Rectal smooth muscle tissue (tissue), 1 donor: ENCODE measurements around the gene IDH3G.

Source experiments
- H3K27ac ChIP-seq: one replicate; pipeline ENCODE4 v1.7.0; 2013; ENCODE audit warnings: low read depth, low read length, inconsistent platforms
- H3K27me3 ChIP-seq: one replicate; pipeline ENCODE4 v1.7.0; 2013; ENCODE audit warnings: low read length; ENCODE audit not compliant: control insufficient read depth, insufficient read depth
- H3K36me3 ChIP-seq: one replicate; pipeline ENCODE4 v1.7.0; 2013; ENCODE audit warnings: low read length; ENCODE audit not compliant: control insufficient read depth, insufficient read depth
- H3K4me1 ChIP-seq: one replicate; pipeline ENCODE4 v1.7.0; 2013; ENCODE audit warnings: low read length; ENCODE audit not compliant: control insufficient read depth, insufficient read depth
- H3K4me3 ChIP-seq: one replicate; pipeline ENCODE4 v1.7.0; 2013; ENCODE audit warnings: low read length
- H3K9ac ChIP-seq: one replicate; pipeline ENCODE4 v1.7.0; 2013; ENCODE audit warnings: low read length

IDH3G gene

DNA sequence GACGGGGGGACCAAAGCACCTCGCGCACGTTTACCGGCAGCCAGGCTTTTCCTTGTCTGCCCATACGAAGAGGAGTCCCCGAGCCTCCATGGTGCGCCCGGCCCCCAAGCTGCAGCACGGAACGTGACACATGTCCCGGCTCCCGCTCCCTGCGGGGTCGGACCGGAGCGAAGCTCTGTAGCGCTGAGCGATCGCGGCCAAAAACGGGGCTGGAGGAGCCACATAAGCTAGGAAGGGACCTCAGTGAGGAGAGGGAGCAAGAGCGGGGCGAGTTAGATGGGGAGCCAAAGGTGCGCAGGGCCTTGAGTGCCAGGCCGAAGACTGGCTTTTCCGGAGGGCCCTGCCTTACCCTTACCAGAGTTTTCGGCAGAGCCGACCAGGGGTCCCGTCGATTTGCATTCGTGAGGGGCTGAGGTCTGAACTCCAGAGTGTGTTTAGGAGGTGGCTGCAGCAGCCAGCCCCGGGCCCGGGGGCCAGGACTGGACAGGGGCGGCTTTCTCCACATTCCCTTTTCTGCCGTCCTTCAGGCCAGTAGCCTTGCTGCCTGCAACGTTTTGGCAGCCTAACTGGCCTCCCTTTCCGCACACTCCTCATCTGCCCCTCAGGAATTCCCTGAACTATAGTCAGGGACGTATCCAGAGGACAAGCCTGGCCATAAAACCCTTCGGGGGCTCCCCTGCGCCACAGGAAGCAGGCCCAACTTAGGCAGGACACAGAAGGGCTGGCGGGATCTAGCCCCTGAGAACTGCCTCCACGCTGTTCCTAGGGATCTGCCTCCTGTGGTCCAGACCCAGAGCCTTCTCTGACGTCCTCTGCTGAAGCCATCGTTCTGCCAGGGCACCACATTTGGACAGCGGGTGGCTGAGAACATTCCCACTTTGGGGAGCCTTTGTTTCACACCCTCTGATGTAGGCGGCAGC is 982 bp upstream of the IDH3G start:
- Histone ChIP-seq H3K4me3 (peak overlapping the region; percentile 74), H3K9ac (peak overlapping the region; percentile 40), H3K27me3 (peaks cover 6% of the 10 kb centered on the region), H3K4me1 (peaks cover 13% of the 10 kb centered on the region), H3K27ac (peak overlapping the region; percentile 93), H3K36me3 (peaks cover 2% of the 10 kb centered on the region)

DNA sequence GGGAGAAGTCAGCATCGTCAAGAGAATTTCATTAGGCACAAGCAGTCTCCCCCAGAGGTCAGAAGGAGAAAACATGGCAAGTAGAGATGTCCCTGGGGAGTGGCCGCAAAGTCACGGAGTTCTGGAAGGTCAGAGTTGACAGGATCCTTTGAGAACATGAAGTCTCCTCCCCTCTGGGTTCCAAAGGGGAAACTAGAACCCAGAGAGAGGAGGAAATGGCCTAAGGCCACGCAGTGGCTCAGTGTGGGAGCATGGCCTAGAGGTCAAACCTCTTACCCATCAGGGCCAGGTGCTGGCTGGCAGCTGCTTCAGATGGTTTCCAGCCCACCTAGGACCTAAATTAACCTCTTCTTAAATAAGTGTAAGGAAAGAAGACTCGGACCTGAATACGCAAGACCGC is 884 bp downstream of the IDH3G start:
- Histone ChIP-seq H3K36me3 (no peaks in the 10 kb centered on the region), H3K4me1 (peaks cover 13% of the 10 kb centered on the region), H3K27me3 (peaks cover 6% of the 10 kb centered on the region), H3K27ac (peak overlapping the region; percentile 93), H3K9ac (peak overlapping the region; percentile 72), H3K4me3 (peak overlapping the region; percentile 81)

- peaks cover 6% of the 10 kb centered on the region for H3K27me3 ChIP-seq
- H3K27ac ChIP-seq: no peak overlapping the region
- no peak overlapping the region for H3K4me3 ChIP-seq
- peaks cover 13% of the 10 kb centered on the region for H3K4me1 ChIP-seq
- no peaks in the 10 kb centered on the region for H3K36me3 ChIP-seq
- peak overlapping the region; percentile 35 for H3K9ac ChIP-seq
Observed at GRCh38 chrX:153792368-153792767, 1.8 kb downstream of the IDH3G start.

DNA sequence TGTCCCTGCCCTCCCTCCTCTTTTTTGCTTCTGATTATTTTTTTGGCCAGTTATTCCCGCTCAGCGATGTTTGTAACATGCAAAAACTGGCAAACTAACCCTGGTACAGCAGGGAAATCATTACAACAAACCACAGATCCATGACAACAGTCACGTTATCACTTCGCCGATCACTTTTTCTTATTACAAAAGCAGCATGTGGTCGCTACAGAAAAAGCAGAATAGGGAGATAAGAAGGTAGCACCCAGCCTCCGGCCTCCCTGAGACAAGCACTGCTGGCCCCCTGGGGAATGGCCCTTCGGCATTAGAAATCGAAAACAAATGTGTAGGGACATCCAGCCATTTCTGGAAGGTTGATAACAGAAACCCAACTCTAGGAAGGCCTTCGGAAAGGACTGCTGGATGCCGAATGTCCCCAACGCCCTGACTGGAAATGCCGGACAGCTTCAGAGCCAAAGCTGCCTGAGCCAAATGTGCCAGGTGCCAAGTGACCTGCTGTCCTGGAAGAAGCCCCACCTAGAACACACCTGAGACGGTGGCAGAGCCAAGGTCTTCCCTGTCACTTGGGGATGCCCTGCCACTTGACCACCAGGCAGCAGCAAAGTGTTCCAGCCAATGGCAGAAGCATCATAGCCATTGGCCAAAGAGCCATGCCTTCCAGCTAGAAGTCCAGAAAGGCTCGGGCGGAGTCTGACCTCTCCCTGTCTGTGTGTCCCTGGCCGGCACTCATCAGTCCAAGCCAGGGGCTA is 2.9 kb downstream of the IDH3G start:
- H3K4me3 ChIP-seq: no peak overlapping the region
- no peak overlapping the region for H3K27ac ChIP-seq
- no peaks in the 10 kb centered on the region for H3K36me3 ChIP-seq
- peaks cover 13% of the 10 kb centered on the region for H3K4me1 ChIP-seq
- peaks cover 6% of the 10 kb centered on the region for H3K27me3 ChIP-seq
- no peak overlapping the region for H3K9ac ChIP-seq

DNA sequence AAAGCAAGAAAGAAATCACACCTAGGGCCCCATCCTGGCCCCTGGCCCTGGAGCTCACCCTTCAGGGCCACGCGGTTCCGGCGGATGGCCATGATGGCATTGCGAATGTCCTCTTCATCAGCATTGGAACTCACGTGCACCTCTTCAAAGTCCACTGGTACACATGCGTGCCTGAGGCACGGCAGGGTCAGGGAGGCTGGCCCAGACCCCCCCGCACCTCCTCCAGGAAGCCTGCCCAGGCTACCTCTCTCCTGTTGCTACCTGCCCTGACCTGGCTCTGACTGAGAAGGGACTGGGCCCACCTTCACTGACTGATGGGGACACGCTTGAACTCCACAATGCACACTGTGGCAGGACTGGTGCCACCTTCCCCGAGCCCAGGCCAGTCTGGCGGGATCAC is 4.5 kb downstream of the IDH3G start:
- Histone ChIP-seq H3K4me3 (no peak overlapping the region), H3K36me3 (no peaks in the 10 kb centered on the region), H3K27me3 (peaks cover 6% of the 10 kb centered on the region), H3K9ac (no peak overlapping the region), H3K27ac (no peak overlapping the region), H3K4me1 (peaks cover 8% of the 10 kb centered on the region)

DNA sequence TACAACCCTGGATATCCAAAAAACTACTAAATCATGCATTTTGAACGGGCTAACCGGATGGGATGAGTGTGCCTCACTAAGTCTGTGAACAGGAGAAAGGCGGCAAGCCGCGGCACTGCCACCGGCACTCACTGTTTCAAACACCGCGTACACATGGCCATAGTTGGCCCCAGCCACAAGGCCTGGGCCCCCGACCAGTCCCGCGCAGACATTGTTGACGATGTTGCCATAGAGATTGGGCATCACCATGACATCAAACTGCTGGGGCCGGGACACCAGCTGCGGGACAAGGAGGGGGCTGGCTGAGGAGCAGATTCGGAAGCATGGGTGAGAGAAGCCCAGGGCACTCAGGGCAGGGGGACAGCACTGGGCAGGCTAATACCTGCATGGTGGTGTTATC is 7.5 kb downstream of the IDH3G start:
- Histone ChIP-seq H3K36me3 (no peaks in the 10 kb centered on the region), H3K27me3 (no peaks in the 10 kb centered on the region), H3K27ac (no peak overlapping the region), H3K9ac (no peak overlapping the region), H3K4me1 (no peaks in the 10 kb centered on the region), H3K4me3 (no peak overlapping the region)

- H3K36me3 ChIP-seq: no peaks in the 10 kb centered on the region
Observed at GRCh38 chrX:153784325-153784967, 9.7 kb downstream of the IDH3G start.

GRCh38 chrX:153783378-153784013 is 10.7 kb downstream of the IDH3G start:
- no peaks in the 10 kb centered on the region for H3K36me3 ChIP-seq
- peaks cover 7% of the 10 kb centered on the region for H3K27me3 ChIP-seq
- H3K4me3 ChIP-seq: no peak overlapping the region
- H3K9ac ChIP-seq: no peak overlapping the region
- peaks cover 3% of the 10 kb centered on the region for H3K4me1 ChIP-seq
- H3K27ac ChIP-seq: no peak overlapping the region

More at GRCh38 chrX:153784325-153784967, 9.7 kb downstream of the IDH3G start:
- no peak overlapping the region for H3K9ac ChIP-seq
- no peak overlapping the region for H3K4me3 ChIP-seq
- H3K4me1 ChIP-seq: peaks cover 3% of the 10 kb centered on the region
- H3K27me3 ChIP-seq: peaks cover 7% of the 10 kb centered on the region
- no peak overlapping the region for H3K27ac ChIP-seq

DNA sequence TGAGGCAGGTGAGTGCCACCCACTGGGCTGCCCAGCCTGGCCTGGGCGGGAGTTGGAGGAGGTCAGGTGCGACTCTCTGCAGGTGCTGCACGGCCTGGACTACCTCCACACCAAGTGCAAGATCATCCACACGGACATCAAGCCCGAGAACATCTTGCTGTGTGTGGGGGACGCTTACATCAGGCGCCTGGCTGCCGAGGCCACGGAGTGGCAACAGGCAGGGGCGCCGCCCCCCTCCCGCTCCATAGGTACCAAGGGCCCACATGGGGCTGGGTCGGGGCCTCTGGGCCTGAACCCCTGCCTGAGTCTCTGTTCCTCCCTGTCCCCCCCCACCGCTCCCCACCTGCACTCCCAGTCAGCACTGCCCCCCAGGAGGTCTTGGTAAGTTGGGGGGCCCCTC is 11.3 kb downstream of the IDH3G start:
- Histone ChIP-seq H3K27me3 (peaks cover 7% of the 10 kb centered on the region), H3K36me3 (no peaks in the 10 kb centered on the region), H3K27ac (no peak overlapping the region), H3K9ac (no peak overlapping the region), H3K4me1 (peaks cover 3% of the 10 kb centered on the region), H3K4me3 (no peak overlapping the region)

GRCh38 chrX:153782313-153782712 is 11.9 kb downstream of the IDH3G start:
- H3K27ac ChIP-seq: peak overlapping the region; percentile 72
- H3K9ac ChIP-seq: no peak overlapping the region

GRCh38 chrX:153781428-153782047 is 12.6 kb downstream of the IDH3G start:
- peaks cover 3% of the 10 kb centered on the region for H3K4me1 ChIP-seq
- no peak overlapping the region for H3K9ac ChIP-seq
- peak overlapping the region; percentile 72 for H3K27ac ChIP-seq
- no peak overlapping the region for H3K4me3 ChIP-seq
- no peaks in the 10 kb centered on the region for H3K36me3 ChIP-seq
- peaks cover 7% of the 10 kb centered on the region for H3K27me3 ChIP-seq

More at GRCh38 chrX:153782313-153782712, 11.9 kb downstream of the IDH3G start:
- Histone ChIP-seq H3K27me3 (peaks cover 7% of the 10 kb centered on the region), H3K4me3 (no peak overlapping the region), H3K36me3 (no peaks in the 10 kb centered on the region), H3K4me1 (peaks cover 3% of the 10 kb centered on the region)
